ENCODE results near the gene AAK1.

AAK1 gene

DNA sequence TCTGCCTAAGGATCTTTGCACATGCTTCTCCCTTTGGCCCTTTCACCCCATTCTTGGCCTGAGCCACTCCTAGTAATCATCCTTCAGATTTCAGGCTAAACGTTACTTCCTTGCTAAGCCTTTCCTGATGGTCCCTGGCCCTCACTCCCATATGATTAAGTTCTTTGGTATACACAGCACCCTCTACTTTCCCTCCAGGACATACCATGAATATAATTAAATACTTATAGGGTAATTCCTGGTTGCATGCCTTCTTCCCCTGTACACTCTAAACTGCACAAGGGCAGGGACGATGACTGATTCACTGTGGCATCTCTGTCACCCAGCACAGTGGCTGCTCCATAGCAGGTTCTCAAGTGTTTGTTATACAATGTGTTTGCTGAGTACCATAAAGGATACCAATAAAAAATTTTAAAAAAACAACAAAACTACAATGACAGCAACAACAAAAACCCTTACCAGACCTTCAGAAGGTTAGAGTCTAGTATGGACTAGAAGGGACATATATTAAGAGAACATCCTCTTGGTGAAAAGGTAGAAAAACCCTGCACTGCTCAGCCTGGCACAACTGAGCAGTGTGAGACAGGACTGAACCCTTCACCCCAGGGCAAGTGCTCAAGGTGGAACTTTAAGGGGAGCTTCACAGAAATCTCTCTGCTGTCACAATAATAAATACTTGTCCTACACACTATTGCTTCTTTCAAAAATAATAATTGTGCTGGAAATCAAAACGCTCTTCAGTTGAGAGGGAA lies 76.2 kb downstream of the AAK1 start:
- DNase-seq (ENCODE audit: low read depth): no peak

GRCh38 chr2:69566669-69567068 lies 76.9 kb downstream of the AAK1 start:
- DNase-seq (ENCODE audit: low read depth): no peak
- H3K4me3 ChIP-seq (ENCODE audit: low read depth, low read length): no peak overlapping the region
- TF ChIP-seq, protein P1, sequence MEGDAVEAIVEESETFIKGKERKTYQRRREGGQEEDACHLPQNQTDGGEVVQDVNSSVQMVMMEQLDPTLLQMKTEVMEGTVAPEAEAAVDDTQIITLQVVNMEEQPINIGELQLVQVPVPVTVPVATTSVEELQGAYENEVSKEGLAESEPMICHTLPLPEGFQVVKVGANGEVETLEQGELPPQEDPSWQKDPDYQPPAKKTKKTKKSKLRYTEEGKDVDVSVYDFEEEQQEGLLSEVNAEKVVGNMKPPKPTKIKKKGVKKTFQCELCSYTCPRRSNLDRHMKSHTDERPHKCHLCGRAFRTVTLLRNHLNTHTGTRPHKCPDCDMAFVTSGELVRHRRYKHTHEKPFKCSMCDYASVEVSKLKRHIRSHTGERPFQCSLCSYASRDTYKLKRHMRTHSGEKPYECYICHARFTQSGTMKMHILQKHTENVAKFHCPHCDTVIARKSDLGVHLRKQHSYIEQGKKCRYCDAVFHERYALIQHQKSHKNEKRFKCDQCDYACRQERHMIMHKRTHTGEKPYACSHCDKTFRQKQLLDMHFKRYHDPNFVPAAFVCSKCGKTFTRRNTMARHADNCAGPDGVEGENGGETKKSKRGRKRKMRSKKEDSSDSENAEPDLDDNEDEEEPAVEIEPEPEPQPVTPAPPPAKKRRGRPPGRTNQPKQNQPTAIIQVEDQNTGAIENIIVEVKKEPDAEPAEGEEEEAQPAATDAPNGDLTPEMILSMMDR (IDR thresholded peaks at IDR 0.05; ENCODE audit: low read depth, low read length, missing control alignments): no peak

More for the DNA sequence above, 76.2 kb downstream of the AAK1 start:
- no peak overlapping the region for H3K4me3 ChIP-seq (ENCODE audit: low read depth, low read length)
- TF ChIP-seq, protein P1 (IDR thresholded peaks at IDR 0.05; ENCODE audit: low read depth, low read length, missing control alignments): no peak

- no peak for DNase-seq (ENCODE audit: low read depth)
- TF ChIP-seq, protein P1 (IDR thresholded peaks at IDR 0.05; ENCODE audit: low read depth, low read length, missing control alignments): peak; percentile 96
Observed at GRCh38 chr2:69565431-69565839, 78.1 kb downstream of the AAK1 start.

DNA sequence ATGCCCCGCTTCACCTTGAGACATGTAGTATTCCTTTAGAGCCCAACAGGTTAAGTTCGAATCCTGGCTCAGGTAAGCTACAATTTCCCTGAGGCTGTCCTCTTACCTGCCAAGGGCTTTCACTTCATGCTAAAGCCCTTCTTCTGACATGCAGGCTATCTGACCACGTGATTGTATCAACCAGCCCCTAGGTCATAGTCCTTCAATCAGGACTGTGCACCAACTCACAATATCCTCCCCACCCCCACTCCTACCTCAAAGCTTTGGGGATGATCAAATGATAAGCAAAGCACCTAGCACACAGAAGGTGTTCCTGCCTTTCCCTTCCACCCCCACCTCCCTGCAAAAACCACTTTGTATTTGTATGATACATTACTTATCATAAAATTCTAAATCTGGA lies 78.9 kb downstream of the AAK1 start:
- TF ChIP-seq, protein P1 (IDR thresholded peaks at IDR 0.05; ENCODE audit: low read depth, low read length, missing control alignments): no peak
- H3K4me3 ChIP-seq (ENCODE audit: low read depth, low read length): no peak overlapping the region
- DNase-seq (ENCODE audit: low read depth): no peak

More at GRCh38 chr2:69565431-69565839, 78.1 kb downstream of the AAK1 start:
- H3K4me3 ChIP-seq (ENCODE audit: low read depth, low read length): no peak overlapping the region

GRCh38 chr2:69563021-69563420 lies 80.5 kb downstream of the AAK1 start:
- no peak overlapping the region for H3K4me3 ChIP-seq (ENCODE audit: low read depth, low read length)
- TF ChIP-seq, protein P1 (IDR thresholded peaks at IDR 0.05; ENCODE audit: low read depth, low read length, missing control alignments): no peak
- DNase-seq (ENCODE audit: low read depth): no peak

DNA sequence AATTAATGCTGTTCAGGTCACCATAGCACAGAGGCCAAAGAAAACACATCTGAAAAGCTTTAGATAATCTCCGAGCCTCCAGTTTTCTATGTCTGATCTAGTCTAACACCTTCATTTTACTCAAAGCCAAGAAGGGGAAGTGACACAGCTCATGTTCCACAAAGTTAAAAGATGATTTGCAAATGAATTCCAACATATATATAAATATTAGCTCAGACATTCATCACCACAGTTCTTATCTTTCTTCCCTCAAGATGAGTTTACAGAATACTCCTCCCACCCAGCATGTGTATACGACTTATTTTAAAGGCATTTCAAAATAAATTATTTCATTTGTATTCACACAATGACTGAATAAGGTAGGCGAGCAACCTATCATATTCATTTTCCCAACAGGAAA lies 82.4 kb downstream of the AAK1 start:
- no peak overlapping the region for H3K4me3 ChIP-seq (ENCODE audit: low read depth, low read length)
- DNase-seq (ENCODE audit: low read depth): no peak
- TF ChIP-seq, protein P1 (IDR thresholded peaks at IDR 0.05; ENCODE audit: low read depth, low read length, missing control alignments): no peak

GRCh38 chr2:69560147-69560482 lies 83.4 kb downstream of the AAK1 start:
- no peak overlapping the region for H3K4me3 ChIP-seq (ENCODE audit: low read depth, low read length)
- no peak for DNase-seq (ENCODE audit: low read depth)
- TF ChIP-seq, protein P1 (IDR thresholded peaks at IDR 0.05; ENCODE audit: low read depth, low read length, missing control alignments): no peak
